K562 (cell line): ENCODE results near the gene SPRY4. TPM values are rescaled to one million over a fixed set of nuclear protein-coding genes. Genes with fewer than 3 reads are reported as not detected.

Source experiments
- ESRRA ChIP-seq: fragments of 450-650 bp; IDR thresholded peaks from 2 replicates; pipeline ENCODE4 v1.6.1; 2014; ENCODE audit warnings: low read depth, mild to moderate bottlenecking, moderate library complexity, borderline replicate concordance
- MXD1 ChIP-seq: fragments of 250-450 bp; sonication (Bioruptor Pico); IDR thresholded peaks from 2 replicates; pipeline ENCODE4 v1.8.0; 2021; ENCODE audit warnings: borderline replicate concordance, mild to moderate bottlenecking, moderate library complexity; ENCODE audit not compliant: poor library complexity, severe bottlenecking
- MYC ChIP-seq, 2 experiments: fragments of 250-450 bp in 1 of 2; sonication (Bioruptor Pico) in 1 of 2; IDR thresholded peaks; 2 replicates each; pipeline versions ENCODE4 v1.5.1 to v1.6.1; 2012 to 2021; ENCODE audit warnings: low read depth in 2 of 2, borderline replicate concordance in 1 of 2, improper control_type of control experiment in 1 of 2, low read length in 1 of 2, mild to moderate bottlenecking in 1 of 2, moderate library complexity in 1 of 2
- NFE2L1 ChIP-seq: fragments of 450-650 bp; IDR thresholded peaks from 2 replicates; pipeline ENCODE4 v1.6.1; 2016; ENCODE audit warnings: missing genetic modification characterization, low read depth, mild to moderate bottlenecking, missing compliant biosample characterization, moderate library complexity, borderline replicate concordance
- ZBTB9 ChIP-seq: fragments of 450-650 bp; formaldehyde crosslinking; IDR thresholded peaks from 2 replicates; pipeline ENCODE4 v1.4.0; 2020; ENCODE audit warnings: mild to moderate bottlenecking, moderate library complexity
- ZNF124 ChIP-seq: sonication (generic); formaldehyde crosslinking; IDR thresholded peaks from 2 replicates; pipeline ENCODE4 v1.8.1; 2022; ENCODE audit warnings: missing genetic modification reagents
- ZNF282 ChIP-seq: sonication (generic); formaldehyde crosslinking; IDR thresholded peaks from 2 replicates; pipeline ENCODE4 v1.8.1; 2023; ENCODE audit warnings: missing genetic modification reagents
- ZNF444 ChIP-seq: fragments of 250-450 bp; sonication (Bioruptor Pico); IDR thresholded peaks from 2 replicates; pipeline ENCODE4 v1.4.0; 2020; ENCODE audit warnings: mild to moderate bottlenecking, moderate library complexity
- polyA plus RNA-seq, 8 experiments: library from polyadenylated mRNA; depleted of rRNA in 4 of 8; stranded (reverse) in 5 of 8; unstranded in 3 of 8; fragments of >200 nt; fragmentation: Nextera tagmentation in 2 of 8; fragmentation: Illumina TruSeq in 1 of 8; extraction: Ambion mirVana in 2 of 8; extraction: Trizol in 1 of 8; gene quantifications; 2 replicates each; pipeline versions ENCODE4 v1.2.1 to v1.2.3, GENCODE V29; 2011 to 2014; ENCODE audit warnings: inconsistent platforms in 1 of 8, missing spikeins in 1 of 8
- total RNA-seq, 7 experiments: library from RNA; depleted of rRNA in 6 of 7; stranded (reverse); fragments of >200 nt in 6 of 7; fragmentation: Illumina TruSeq in 2 of 7; extraction: Trizol in 2 of 7; gene quantifications; 2 replicates each; pipeline versions ENCODE4 v1.2.1 to v1.2.3, GENCODE V29; 2011 to 2021; ENCODE audit warnings: low replicate concordance in 1 of 7

Gene SPRY4
- total and polyA plus RNA-seq, 9 of the 15 experiments (the other 6 are each of a cell fraction or from before 2014, with no cell fraction given) = 2.6 to 24.2 (median 9.5) TPM

DNA sequence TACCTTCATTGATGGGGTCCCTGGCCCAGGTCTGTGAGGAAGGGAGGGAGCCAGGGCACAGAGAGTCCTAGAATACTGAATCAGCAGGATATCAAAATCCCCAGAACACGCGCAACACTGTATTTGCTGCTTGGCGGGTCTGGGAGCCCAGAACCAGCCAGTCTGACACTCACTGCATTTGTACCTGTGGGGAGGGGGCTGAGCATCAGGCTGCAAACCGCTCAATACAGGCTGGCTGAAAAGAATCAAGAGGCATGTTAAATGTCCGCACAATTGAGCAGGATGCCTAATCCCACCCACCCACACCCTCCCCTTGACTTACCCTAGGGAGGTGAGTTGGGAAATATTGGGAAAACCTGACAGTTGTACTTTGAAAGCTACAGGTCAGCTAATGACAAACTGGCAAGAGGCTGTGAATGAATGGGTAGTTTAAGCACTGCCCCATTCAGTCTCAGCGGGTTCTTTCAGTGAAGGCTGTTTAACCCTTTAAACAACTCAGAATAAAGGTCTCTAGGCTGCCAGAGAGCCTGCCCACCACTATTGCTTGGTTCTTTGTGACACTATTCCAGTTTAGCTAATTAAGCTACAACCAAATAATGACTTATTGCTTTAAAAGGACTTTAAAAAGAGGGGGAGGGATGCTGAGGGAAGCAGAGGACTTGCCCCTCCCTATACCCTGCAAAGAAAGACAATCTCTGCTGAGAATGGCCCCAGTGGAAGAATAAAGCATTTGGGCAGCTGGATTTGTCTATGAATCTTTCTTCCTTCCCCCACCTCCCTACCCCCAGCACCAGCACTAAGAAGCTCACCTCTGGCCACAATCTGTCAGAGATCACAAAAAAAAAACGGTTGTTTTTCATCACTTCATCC is 5.0 kb downstream of the SPRY4 start (continued):
- TF ChIP-seq ZBTB9 (CRISPR knock-in tag) (no peak), MXD1 (CRISPR knock-in tag) (no peak), NFE2L1 (tag) (no peak), ZNF282 (CRISPR knock-in tag) (no peak), ZNF444 (CRISPR knock-in tag) (no peak), ZNF124 (no peak), MYC (IDR thresholded peaks at IDR 0.05; ENCODE audit: low read depth, low read length) (no peak), MYC (CRISPR knock-in tag; IDR thresholded peaks at IDR 0.05; ENCODE audit: borderline replicate concordance, low read depth) (no peak), ESRRA (no peak)
